Adipose tissue (tissue), 3 donors: ENCODE results near the gene KIF25. TPM values are rescaled to one million over a fixed set of nuclear protein-coding genes. Genes with fewer than 3 reads are reported as not detected.

ENCODE experiments used
- H3K27ac ChIP-seq: one replicate; pipeline ENCODE4 v1.5.1; 2013; ENCODE audit warnings: low read depth, low read length
- WGBS, 3 donors: extraction: QIAGEN DNeasy Blood & Tissue Kit; methylation state at CpG; one replicate each; pipeline ENCODE4 v1.1.7; 2013; 5-methylcytosine and 5-hydroxymethylcytosine counted together
- polyA plus RNA-seq, 3 donors: library from polyadenylated mRNA; stranded (reverse); fragments of 200-250 nt; gene quantifications; one replicate each; pipeline ENCODE4 v1.2.3, GENCODE V29; 2013
- donor health status: healthy with polysubstance abuse.
- donor health status: Bipolar disorder and iron deficiency.
- donor health status: healthy.

The KIF25 gene
- polyA plus RNA-seq, 3 donors: 0.22 to 1.6 (median 0.65) TPM

DNA sequence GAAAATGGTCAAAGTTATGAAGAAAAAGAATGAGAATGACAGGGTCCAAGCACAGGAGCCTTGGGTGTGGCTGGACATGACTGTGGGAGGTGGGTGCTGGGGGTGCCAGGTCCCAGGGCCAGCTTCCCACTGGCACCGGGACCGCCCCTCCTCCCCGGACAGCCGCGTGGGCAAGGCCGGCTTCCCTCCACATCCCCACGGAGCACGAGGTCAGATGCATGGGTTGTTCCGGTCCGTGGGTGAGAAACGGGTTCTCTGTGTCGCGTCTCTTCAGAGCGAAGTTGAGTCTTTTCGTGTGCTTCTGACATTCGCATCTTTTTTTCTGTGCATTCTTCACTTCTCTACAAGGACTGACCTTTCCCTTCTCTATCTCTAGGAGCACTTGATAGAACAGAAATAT is 30.1 kb downstream of the KIF25 start:
- H3K27ac ChIP-seq: no peak overlapping the region
- WGBS, 3 donors: 92 to 93% (median 93%) methylated on average over 16 of the region's 16 CpGs

DNA sequence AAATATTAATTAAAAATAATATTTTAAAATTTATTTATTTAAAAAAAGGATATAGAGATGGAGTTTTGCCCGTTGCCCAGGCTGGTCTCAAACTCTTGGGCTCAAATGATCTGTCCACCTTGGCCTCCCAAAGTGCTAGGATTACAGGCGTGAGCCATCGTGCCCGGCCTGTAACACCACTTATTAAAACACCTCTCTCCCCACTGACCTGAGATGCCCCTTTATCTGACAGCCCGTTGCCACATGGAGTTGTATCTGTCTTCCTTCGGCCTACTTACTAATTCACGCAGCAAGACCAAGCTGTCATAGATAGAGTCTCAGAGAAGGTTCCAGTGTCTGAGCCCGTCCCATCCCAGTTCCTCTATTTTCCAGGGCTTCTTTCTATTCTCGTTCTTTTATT is 30.7 kb downstream of the KIF25 start:
- H3K27ac ChIP-seq: no peak overlapping the region
- 92 to 96% (median 94%) methylated on average over 9 of the region's 9 CpGs for WGBS, 3 donors

DNA sequence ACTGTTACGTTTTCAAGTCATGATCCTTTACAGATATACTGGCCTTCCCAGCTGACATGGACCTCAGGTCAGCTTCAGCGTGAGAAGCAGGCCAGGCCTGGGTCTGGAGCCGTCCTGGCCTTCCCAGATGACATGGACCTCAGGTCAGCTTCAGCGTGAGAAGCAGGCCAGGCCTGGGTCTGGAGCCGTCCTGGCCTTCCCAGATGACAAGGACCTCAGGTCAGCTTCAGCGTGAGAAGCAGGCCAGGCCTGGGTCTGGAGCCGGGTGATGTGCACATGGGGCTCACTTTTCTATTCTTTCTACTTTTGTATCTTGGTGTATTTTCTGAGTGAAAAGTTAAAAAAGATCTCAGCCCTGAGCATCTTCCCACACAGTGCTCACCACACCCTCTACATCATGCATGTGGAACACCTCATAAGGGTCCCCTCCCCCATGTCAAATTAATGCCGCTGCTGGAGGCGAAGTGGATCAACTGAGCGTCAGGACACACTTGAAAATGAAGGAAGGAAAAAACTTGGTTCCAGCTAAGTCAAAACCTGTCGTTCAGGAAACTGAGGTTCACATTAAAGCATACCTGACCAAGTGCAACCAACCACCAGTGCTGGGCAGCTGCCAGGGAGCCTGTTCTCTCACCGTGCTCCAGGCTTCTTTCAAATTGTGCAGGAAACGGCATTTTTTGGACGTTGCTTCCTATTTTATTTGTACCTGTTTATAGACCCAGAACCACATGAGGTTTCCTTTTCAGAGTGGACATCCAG is 32.2 kb downstream of the KIF25 start:
- H3K27ac ChIP-seq: no peak overlapping the region
- 69 to 71% (median 70%) methylated on average over 14 of the region's 14 CpGs for WGBS, 3 donors

DNA sequence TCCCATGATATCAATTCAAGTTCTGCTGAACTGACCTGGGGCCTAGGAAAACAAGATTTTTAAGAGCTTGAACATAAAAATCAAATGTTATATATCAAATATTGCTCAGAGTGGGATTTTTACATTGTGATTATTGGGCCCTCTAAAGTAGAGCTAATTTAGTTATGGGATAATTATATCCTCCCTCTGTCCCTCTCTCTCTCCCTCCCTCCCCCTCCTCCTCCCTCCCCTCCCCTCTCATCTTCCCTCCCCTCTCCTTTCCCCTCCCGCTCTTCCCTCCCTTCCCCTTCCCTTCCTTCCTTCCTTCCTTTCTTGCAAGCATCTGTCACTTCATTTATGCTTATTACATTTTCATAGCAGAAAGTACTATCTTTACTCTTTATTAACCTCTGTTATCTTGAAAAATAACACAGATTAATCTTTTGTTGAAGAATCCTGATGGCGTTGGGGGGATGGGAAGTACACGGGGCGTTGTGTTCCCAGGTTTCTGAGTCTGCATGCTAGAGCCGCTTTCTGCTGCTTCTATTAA is 32.8 kb downstream of the KIF25 start:
- WGBS, 3 donors: 59 to 67% (median 64%) methylated on average over 5 of the region's 5 CpGs
- H3K27ac ChIP-seq: no peak overlapping the region

DNA sequence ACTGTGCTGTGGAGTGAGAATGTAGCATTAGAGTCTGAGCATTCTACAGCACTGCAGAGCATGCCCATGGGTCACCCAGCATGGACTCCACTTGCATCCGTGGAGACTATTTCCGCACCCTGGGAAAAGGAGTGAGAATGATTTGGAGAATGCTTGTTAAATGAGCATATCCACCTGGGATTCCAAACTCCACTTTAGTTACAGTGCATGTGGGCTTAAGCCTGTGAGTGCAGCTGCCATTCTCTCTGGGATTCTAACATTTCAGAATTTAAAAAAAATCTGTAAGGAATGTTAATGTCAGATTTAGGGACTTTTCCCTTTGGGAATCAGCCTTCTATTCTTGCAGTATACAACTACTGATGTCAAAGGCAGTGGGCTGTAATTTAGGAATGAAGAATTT is 33.4 kb downstream of the KIF25 start:
- no peak overlapping the region for H3K27ac ChIP-seq
- WGBS, 3 donors: 58 to 67% (median 62%) methylated on average over 2 of the region's 2 CpGs

DNA sequence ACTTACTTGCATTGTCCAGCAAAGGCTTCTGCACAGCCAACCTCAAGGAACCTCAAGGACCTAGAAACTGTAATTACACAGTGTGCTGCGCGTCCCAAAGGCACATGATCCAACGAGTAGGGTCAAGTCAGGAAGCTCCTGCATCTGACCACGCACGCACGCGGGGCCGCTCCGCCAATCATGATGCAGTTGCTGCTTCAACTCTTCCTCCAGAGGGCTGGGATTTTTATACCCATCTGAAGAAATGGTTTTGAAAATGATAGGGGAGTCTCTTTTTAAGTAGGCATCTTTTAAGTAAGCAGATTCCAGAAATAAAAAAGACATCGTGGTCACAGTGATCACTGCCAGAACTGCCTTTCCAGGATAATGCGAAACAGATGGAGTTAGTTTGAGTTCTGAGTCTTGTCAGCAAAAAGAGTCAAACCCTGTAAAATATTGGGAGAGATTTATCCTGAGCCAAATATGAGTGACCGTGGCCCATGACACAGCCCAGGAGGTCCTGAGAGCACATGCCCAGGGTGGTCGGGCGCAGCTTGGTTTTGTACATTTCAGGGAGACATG is 34.0 kb downstream of the KIF25 start:
- H3K27ac ChIP-seq: no peak overlapping the region
- WGBS, 3 donors: 55 to 77% (median 66%) methylated on average over 14 of the region's 14 CpGs

DNA sequence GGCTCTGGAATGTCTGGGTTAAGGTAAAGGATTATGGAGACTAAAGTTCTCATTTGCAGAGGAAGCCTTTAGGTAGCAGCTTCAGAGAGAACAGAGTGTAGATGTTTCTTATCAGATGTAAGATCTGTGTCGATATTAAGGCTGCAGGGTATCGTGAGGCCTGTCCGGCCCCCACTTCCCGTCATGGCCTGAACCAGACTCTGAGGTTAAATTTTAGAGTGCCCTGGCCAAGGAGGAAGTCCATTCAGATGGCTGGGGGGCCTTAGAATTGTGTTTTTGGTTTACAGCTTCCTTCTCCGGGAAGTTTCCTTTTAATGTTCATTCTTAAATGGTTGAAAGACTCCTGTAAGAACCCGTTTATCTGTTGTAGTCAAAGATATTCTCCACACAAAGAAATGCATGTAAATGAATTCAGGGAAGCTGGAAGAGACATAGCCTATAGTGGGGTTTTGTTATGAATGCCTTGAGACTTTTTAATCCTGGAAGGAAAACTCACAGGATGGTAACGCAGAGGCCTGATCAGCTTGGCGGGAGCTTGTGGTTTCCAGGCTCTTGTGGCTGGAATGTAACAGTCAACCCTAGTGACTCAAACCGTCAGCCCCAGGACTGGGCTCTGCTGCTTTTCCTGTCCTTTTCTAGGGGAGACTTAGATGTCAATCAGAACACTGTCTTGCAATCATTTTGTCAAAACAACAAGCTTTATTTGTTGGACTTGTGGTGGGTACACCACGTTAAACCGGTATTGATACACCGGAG is 34.7 kb downstream of the KIF25 start:
- H3K27ac ChIP-seq: no peak overlapping the region

DNA sequence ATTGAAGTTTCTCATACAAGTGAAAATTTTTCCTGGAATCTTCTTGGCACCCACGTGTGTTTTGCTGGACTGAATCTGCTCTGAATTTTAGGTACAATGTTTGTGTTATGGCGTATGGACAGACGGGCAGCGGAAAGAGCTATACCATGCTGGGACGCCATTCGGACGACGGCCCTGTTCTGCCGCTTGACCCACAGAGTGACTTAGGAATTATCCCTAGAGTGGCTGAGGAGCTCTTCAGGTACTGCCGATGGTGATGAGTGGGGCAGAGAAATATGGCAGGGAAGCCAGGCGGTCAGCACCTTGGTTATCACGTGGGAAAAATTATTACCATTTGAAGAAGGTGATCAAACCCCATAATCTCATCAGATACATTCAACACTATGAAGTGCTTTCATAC is 36.3 kb downstream of the KIF25 start:
- 94 to 95% (median 94%) methylated on average over 12 of the region's 12 CpGs for WGBS, 3 donors
- no peak overlapping the region for H3K27ac ChIP-seq

More for the DNA sequence above, 34.7 kb downstream of the KIF25 start:
- 34 to 62% (median 40%) methylated on average over 12 of the region's 12 CpGs for WGBS, 3 donors

DNA sequence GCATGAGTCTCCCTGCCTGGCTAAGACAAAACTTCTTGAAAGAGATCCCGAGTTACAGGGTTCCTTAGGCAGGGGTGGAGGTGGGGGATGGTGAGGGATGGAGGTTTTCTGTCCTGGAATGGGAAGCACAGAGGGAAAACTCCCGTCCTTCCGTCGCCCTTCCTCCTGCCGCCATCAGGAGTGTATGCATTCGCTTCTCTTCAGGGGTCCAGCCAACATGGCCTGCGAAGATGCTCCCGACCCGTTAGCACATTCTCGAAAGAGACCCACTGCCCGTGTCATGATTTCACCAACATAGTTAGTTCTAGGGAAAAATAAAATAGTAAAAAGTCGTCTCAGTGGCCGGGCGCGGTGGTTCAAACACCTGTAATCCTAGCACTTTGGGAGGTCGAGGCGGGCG is 37.1 kb downstream of the KIF25 start:
- WGBS, 3 donors: 77 to 95% (median 93%) methylated on average over 18 of the region's 18 CpGs
- no peak overlapping the region for H3K27ac ChIP-seq

DNA sequence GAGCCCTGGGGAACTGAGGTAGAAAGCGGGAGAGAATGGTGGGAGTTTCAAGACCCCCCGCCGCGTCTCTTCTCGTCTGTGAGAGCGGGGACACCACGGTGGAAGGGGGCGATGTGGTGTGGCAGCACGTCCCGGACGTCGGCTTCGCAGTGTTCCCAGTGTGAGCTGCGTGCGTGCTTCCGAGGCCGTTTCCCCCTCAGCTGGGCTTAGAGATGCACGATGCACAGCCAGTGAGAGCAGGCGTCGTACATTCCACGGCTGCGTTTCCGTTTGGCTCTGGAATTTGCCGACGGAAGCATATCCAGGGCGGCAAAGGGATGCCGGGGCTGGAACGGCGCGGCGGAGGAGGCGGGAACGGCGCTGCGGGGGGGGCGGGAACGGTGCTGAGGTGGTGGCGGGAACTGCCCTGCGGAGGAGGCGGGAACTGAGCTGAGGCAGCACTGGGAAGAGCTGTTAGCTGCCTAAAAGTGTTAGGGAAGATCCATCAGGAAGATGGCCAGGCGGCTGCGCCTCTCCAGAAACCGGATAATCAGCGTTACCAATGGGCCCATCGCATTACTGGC is 37.7 kb downstream of the KIF25 start:
- 6 to 44% (median 10%) methylated on average over 41 to 45 of the region's 45 CpGs for WGBS, 3 donors
- H3K27ac ChIP-seq: no peak overlapping the region

DNA sequence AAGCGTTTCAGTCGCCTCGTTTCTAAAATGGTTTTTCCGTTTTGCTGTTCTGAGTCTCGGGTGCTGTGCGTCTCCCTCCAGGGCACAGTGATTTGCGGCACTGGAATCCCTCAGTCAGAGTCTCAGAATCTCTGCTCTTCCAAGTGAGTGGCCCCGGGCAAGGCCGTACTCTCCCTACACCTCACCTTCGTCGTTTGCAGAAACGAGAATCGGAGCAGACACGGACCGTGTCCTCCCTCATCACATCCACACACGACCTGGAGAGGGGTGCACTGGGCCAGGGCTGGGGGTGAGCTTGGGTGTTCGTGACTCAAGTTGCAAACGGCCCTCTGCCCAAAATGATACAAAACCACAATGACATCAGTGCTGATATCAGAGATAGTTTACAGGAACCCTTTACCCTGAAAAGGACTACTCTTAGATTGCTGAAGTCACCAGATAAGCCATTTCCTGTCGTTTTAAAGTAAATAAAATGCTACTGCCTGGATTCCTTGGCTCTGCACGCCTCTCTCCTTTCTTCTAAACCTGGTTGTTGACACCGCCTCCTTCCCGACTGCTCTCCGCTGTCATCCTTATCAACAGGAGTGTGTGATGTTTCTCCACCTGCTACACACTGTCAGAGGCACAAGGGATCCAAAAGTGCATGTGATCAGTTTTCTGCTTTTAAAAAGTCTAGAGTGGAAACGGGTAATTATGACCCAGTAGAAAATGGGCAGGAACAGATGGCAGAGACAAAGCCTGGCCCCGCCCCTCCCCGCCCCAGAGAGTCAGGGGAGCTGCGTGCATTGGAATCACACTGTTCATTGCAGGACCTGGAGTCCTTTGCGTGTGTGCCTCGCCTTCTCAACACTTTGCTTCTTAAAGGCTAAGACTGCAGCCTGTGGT is 38.4 kb downstream of the KIF25 start:
- H3K27ac ChIP-seq: peak overlapping the region; percentile 25
- 15 to 50% (median 26%) methylated on average over 29 of the region's 29 CpGs for WGBS, 3 donors

DNA sequence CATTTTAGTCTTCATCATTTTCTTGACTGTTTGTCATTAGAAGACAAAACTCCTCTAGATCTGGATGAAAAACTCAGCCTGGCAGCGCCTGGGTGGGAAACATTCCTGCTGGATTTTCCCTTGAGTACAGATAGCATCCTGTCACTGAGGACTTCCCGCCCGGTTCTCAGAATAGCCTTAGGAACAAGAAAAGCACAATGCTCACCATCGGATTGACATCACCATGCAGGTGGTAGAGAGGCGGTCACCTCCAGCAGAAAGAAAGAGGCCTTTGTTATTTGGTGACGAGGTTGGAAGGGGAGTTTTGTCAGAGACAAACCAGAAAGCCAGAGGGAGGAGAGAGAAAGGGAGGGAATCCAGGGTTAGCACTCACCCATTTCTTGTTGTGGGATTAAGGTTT is 39.8 kb downstream of the KIF25 start:
- no peak overlapping the region for H3K27ac ChIP-seq

DNA sequence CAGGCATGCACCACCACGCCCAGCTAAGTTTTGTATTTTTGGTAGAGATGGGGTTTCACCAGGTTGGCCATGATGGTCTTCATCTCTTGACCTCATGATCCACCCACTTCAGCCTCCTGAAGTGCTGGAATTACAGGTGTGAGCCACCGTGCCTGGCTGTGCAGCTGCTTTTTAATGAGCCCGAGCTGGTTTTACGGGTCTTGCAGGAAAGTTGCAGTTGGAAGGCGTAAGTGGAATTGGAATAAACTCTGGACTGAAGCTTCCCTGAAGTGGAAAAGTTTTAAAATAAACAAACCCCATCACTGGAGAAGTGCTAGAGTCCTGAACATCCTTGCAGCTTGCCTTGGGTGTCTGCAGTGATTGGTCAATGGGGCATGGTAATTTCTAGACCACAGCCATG is 40.4 kb downstream of the KIF25 start:
- 68 to 91% (median 86%) methylated on average over 5 of the region's 5 CpGs for WGBS, 3 donors
- no peak overlapping the region for H3K27ac ChIP-seq

More for the DNA sequence above, 39.8 kb downstream of the KIF25 start:
- 60 to 72% (median 68%) methylated on average over 6 of the region's 6 CpGs for WGBS, 3 donors

DNA sequence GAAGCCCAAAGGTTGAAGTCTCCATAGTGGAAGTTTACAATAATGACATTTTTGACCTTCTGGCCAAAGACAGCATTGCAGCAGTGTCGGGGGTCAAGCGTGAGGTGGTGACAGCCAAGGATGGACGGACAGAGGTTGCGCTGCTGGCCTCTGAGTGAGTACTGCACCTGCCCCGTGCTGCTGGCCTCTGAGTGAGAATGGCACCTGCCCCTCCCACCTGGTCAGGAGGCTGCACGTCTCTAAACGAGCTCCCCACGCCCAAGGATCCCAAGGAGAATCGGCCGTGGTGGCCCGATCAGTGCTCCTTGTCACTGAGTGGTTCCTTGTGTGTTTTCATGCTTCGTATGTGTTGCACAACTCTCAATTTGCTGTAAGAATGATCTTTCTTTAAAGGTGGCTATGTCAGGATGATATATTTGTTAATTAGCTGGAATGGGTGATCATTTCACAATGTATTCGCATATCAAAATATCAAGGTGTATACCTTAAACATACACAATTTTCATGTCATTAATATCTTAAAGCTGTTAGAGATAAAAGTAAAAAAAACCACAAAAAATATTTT is 41.2 kb downstream of the KIF25 start:
- H3K27ac ChIP-seq: no peak overlapping the region
- WGBS, 3 donors: 91 to 97% (median 92%) methylated on average over 13 of the region's 13 CpGs

DNA sequence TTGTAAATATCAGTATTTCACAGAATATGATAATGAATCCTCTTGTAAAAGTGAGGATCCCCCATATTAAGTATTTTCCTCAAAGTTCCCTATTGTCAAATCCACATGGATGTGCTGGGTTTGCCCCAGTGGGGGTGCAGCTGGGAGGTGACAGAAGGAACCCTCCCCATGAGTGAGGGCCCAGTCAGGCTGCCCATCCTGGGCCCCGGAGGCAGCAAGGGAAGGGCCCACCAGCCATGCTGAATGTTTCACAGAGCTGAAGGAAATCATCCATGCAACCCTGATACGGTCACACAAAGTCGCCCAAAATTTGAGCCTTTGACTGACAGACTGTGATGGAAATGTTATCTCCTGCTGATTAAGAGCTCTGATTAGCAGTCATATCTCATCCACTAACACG is 41.8 kb downstream of the KIF25 start:
- WGBS, 3 donors: 63 to 95% (median 93%) methylated on average over 4 of the region's 4 CpGs
- H3K27ac ChIP-seq: no peak overlapping the region

DNA sequence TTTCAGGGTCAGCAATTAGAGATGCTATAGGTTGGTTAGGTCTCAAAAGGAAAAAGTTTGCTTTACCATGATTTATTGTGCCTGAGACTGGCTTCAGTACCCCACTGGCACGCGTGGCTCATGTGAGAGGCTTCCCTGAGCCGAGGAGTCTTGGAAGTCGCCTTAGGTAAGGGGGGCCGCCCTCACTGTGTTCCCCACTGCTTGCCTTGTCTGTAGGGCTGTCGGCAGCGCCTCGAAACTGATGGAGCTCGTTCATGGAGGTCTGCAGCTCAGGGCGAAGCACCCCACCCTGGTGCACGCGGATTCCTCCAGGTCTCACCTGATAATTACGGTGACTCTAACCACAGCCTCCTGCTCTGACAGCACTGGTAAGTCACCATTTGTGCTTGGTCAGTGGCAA is 42.4 kb downstream of the KIF25 start:
- no peak overlapping the region for H3K27ac ChIP-seq
- WGBS, 3 donors: 86 to 89% (median 88%) methylated on average over 13 of the region's 13 CpGs

DNA sequence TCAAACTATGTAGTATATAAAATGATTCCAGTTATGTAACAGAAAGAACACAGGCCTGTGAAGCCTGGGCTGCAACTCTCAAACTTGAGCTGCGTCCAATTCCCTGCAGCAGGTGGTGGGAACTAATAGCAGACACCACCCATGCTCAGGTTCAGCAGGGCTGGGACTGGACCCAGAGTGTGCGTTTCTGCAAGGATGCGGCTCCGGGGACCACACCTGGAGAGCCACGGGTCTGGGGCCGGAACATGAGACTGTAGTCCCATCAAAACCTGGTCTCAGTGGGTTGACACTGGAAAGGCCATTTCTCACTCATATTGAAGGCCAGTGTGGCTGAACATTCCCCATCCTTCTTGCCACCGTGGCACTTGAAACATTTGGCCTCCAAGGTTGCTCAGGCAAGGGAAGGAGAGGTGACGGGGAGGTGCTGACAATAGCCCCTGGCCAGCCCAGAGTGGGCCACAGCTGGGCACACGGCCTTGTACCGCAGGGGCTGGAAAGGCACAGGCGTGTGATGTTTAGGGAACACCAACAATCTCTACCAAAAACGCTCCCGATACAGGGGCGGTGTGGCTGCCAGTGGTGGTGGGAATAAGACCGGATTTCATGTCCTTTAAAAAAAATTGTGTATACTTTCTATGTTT is 43.5 kb downstream of the KIF25 start:
- WGBS, 3 donors: 89 to 94% (median 89%) methylated on average over 15 of the region's 15 CpGs
- H3K27ac ChIP-seq: no peak overlapping the region
